Kasumi-1 (cell line): ENCODE data around the gene TSEN54.
A peak's percentile ranks its signal among the peaks of the same experiment; 100 is the strongest.
"Not testable (repeated sequence)": the region's sequence is repeated elsewhere in the genome, so short reads cannot be mapped to it uniquely, and the experiment has no call there.

ENCODE experiments used
- DNase-seq, 2 experiments: peaks; one replicate each; lab custom pipeline; 2025; lab: John Stamatoyannopoulos, UW

The TSEN54 gene

DNA sequence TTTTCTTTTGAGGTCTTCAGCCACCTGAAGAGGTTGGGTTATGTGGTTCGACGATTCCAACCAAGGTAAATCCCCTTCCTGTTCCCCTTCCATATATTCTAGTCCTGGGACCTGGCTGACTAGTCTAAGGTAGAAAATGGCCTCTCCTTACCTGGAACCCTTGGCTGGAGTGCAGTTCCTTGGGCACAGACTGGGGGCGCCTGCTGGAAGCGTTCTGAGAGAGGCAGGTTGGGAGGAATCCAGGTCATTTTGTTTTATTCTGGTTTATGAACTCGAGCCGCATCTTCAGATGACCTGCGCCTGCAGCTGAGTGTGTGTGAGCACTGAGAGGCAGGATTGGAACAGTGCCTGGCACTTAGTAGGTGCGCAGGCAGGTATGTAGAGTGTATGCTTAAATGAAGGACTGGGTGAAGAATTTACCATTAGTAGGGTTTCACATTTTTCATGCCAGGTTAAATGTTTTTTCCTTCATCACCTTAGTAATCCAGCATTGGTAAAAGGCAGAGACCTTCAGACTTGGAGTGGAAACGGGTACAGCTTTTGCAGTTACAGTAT is 2.7 kb downstream of the TSEN54 start:
- no peak for DNase-seq

- not testable (repeated sequence) for DNase-seq
Measured at GRCh38 chr17:75520413-75520812, 4.1 kb downstream of the TSEN54 start.

DNA sequence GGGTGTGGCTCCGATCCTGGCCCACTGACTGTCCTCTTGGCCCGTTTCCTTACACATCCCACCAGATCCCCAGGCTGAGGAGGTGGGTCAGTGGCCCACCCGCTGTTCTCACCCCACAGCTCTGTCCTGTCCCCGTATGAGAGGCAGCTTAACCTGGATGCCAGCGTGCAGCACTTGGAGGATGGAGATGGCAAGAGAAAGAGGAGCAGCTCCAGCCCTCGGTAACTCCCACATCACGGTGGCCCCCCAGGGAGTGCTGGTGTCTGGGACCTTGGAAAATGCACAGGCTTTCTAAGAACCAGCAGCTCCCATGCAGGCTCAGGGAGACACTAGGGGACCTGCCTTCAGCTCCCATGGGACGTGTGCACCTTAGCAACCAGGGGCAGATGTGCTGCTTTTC is 5.0 kb downstream of the TSEN54 start:
- no peak for DNase-seq

- DNase-seq, result no peak
Measured at GRCh38 chr17:75521951-75522727, 5.8 kb downstream of the TSEN54 start.

- DNase-seq, result no peak
Measured at GRCh38 chr17:75523647-75524046, 7.3 kb downstream of the TSEN54 start.

DNA sequence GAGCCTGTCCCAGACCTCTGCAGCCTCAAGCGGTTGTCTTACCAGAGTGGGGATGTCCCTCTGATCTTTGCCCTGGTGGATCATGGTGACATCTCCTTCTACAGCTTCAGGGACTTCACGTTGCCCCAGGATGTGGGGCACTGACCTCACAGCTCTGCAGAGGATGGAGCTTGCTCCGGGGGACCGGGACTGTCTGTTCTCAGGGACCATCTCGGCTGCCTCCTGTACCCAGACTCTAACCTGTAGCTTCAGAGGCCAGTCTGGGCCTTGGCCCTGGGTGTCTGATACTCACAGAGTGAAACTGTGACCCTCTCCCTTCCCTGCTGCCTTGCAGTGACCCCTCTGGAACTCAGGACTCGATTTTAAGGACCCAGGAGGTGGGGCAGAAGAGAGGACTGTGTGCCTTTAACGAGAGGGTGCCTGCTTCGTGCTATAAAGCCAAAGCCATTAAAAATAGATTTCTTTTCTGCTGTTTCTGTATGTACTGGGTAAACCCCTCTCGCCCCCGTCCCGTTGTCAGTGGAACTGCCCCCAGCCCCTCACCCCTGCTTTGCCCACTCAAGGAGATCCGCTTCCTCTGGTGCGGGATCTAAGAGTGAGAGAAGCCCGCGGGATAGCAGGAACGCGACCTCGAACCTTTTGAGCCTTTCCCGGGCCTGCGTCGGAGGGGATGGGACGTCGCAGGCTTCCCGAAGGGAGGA is 8.1 kb downstream of the TSEN54 start:
- peak in 1 of 2 experiments; percentile 34 for DNase-seq

GRCh38 chr17:75524970-75525805 is 8.9 kb downstream of the TSEN54 start, which contains the start of gene LLGL2:
LLGL2 (plus strand) TSS chr17:75525697; CDS start chr17:75543427, 17,730 bp downstream.
- peak; percentile 46 to 65 for DNase-seq

- DNase-seq, result peak in 1 of 2 experiments; percentile 25
Measured at GRCh38 chr17:75525806-75526554, 9.7 kb downstream of the TSEN54 start.

GRCh38 chr17:75526555-75527270 is 10.4 kb downstream of the TSEN54 start:
- no peak for DNase-seq

- DNase-seq, result no peak
Measured at GRCh38 chr17:75530837-75531720, 14.8 kb downstream of the TSEN54 start.

- no peak for DNase-seq
Measured at GRCh38 chr17:75531721-75532072, 15.4 kb downstream of the TSEN54 start.

GRCh38 chr17:75535119-75535537 is 18.8 kb downstream of the TSEN54 start:
- DNase-seq, result no peak

- DNase-seq, result no peak
Measured at GRCh38 chr17:75535871-75536270, 19.5 kb downstream of the TSEN54 start.

DNA sequence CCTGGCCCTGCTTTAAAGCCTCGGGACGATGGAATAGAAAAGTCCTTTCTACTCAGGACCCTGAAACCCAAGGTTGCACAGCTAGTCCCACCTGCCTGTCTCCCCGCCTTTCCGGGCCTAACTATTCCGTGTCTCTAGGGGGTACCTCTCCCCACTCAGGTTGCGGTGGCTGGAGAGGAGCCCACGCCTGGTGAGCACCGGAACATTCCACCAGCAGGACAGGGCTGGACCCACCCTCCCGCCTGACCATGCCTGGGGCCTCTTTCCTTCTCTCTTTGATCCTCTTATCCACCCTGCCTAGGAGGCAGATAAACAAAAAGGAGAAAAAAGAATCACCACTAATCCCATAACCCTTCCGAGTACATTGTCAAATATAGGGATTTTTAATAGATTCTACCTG is 20.0 kb downstream of the TSEN54 start:
- DNase-seq, result no peak

DNA sequence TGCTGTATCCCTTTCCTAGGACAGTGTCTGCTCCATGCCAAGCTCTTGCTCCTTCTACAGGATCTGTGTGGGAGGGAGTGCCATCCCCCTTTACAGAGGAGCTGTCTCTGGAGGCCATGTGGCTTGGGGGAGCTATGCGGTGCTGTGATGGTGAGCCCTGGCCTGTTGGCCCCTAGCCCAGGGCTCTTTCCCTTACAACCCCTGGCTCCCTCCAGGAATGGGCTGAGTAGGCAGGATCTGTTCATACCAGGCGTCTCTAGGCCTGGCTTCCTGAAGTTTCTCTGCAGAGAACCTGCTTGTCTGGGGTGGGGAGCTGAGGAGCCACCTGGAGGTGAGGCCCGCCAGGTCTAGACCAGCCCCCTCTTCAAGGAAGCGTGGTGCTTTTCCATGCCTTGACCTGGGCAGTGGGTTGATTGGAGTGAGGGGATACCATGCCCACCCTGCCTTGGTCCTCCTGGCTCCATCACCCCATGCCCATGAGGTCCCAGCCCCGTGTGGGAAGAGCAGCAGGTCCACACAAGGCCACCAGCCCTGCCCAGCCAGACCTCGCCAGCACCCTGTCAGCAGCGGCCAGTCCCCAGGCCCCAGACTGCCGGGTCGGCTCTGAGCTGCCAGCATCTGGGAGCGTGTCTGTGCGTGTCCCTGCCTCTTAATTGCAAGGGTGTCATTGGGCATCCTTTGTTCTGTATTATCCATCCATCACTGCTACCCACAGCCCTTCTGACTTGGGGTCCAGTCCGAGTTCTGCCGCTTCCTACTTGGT is 23.8 kb downstream of the TSEN54 start:
- no peak for DNase-seq

GRCh38 chr17:75540923-75541503 is 24.7 kb downstream of the TSEN54 start:
- DNase-seq, result no peak

GRCh38 chr17:75542229-75542628 is 25.9 kb downstream of the TSEN54 start:
- DNase-seq, result no peak

- DNase-seq, result no peak
Measured at GRCh38 chr17:75542728-75543336, 26.5 kb downstream of the TSEN54 start.
